Activated CD4-positive, CD25-positive, alpha-beta regulatory T cell treated with anti-CD3 and anti-CD28 coated beads, Interleukin-2, amount 50 U/mL, for 24 hours (primary cell): ENCODE measurements around the gene FAM3A.
"Not testable (repeated sequence)": the region's sequence is repeated elsewhere in the genome, so short reads cannot be mapped to it uniquely, and the experiment has no call there.

Experiments used
- ATAC-seq, 2 donors: fragments of 150-1000 bp; cut with Tn5 transposase; one replicate each; pipeline ENCODE4 v1.10.0; 2021; ENCODE audit warnings: mild to moderate bottlenecking in 1 of 2, moderate library complexity in 1 of 2

Gene FAM3A

GRCh38 chrX:154515966-154516655 is at the start of gene FAM3A:
FAM3A (minus strand) TSS chrX:154516232; CDS start chrX:154515772, 460 bp downstream.
- peak; percentile 91 to 93 for ATAC-seq

DNA sequence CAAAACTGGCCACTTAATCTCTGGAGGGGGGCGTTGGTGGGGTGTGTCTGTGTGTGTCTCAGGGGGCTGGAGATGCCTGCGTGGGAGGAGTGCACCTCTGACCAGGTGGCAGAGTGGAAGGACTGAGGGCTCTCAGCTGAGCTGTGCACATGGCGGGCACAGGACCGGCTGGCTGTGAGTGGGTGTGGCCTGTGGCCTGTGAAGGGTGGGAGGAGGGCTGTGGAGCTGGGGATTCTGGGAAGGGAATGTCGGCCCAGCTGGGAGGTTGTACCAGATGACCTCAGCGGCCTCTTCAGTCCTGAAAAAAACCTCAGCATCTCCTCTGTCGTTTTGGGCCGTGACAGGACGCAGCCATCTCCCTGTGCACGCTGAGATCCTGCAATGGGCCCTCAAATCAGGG is 46.3 kb upstream of the FAM3A start:
- ATAC-seq = not testable (repeated sequence)

- not testable (repeated sequence) for ATAC-seq
Measured at GRCh38 chrX:154560326-154560725, 44.3 kb upstream of the FAM3A start.

DNA sequence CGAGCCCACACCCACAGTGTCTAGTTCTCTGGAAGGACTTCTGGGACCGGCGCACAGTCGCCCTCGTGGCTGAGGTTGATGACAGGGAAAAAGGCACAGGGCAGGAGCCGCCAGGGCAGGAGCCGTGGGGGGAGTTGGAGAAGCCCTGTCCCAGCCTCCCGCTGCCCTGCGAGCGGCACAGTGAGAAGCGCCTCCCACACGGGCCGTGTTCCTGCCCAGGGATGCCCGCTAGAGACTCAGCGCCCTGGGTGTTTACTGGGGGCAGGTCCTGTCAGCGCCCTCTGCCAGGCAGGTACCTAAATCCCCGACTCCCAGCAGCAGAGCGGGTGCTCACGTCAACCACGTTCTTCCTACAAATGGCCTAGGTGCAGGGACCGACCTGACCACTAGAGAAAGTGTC is 42.9 kb upstream of the FAM3A start:
- not testable (repeated sequence) for ATAC-seq

- peak; percentile 53 to 66 for ATAC-seq
Measured at GRCh38 chrX:154558060-154558690, 42.1 kb upstream of the FAM3A start.

GRCh38 chrX:154552112-154552806 is 36.2 kb upstream of the FAM3A start:
- ATAC-seq = not testable (repeated sequence)

DNA sequence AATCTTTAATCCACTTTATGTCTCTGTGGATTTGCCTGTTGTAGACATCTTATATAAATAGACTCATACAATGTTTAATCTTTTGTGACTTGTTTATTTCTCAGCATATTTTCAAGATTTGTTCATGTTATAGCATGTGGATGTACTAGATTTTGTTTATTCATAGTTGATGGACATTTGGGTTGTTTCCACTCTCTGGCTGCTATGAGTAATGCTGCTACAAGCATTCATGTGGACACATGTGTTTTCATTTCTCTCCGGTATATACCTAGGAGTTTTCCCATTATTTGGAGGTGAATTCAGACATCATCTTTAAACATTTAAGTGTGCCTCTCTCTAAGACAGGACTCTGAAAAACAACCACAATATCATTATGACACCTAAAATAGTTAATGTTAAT is 33.7 kb upstream of the FAM3A start:
- no peak for ATAC-seq

GRCh38 chrX:154548028-154548316 is 31.9 kb upstream of the FAM3A start:
- no peak for ATAC-seq

DNA sequence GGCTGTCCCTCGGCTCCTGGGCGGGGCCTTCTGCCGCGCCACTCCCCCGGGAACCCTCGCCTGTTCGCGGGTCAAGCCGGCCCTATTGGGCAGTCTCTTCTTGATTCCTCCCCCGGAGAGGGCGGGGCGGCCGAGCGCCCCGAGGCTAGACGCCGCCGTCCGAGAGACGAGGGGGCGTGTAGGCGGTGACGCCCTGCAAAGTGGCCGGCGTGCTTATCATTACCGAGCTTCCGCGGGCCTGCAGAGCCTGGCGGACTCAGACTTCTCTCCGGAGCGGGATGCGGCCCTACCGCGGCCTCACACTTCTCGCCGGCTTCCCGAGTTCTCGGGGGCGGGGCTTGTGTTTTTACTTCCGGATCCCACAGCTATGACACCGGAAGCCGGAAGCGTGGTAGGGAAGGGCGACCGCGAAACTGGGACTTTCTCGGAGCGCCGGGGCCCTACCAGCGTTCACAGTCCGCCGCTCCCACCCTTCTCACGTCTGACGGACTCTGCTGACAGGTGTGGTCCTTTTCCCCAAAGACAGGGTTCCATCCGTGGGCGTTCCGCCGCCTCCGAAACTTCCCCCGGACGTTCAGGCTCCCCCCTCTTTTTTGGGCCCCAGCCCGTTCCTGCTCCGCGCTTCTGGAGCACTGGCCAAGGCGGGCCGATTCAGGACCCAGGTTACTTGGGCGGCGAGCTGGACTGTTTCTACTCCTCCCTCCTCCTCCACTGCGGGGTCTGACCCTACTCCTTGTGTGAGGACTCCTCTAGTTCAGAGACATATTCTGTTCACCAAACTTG is 31.4 kb upstream of the FAM3A start, which contains the start of gene IKBKG:
IKBKG (plus strand) TSS at position 376 of the 783 bp plus-strand sequence. CDS start 4,383 bp downstream, outside the sequence.
- ATAC-seq = peak; percentile 77 to 81

DNA sequence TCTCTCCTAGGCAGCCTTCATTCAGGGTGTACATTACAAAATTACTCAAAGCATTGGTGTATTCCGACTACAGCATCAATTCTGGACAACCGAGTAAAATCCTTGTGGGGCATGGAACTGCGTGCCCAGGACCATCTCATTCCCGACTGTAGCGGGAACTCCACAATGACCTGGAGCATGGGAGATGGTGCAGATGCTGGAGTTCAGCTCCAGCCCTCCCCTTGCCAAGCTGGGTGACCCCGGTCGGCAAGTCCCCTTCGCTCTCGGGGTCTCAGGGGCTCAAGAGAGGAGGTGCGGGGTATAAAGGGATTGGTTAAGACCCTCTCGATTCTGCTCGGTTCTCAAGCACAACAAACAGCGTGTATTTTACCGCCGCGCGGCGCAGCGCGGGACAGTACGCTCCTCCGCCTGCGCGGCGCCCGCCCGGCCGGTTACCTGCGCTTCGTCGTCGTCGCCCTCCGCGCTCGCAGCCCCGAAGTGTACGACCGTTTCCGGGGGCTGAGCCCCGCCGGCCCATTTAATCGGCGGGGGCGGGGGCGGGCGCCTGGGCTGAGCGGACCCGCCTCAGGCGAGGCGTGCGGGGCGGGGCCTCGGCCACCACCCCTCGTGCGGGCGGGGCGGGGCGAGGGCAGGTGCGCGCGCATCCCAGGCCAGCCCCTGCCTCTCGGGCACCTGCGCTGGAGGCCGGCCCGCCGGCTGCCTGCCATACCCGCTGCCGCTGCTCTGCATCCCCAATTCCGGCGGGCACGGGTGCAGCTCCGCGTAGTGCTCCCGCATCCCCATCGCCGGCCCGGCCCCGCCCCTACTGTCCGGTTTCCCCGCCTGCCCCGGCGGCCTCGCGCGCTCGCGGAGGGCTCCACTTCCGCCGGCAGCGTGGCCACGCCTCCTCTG is 30.6 kb upstream of the FAM3A start, which contains the start of gene G6PD:
G6PD (minus strand) TSS at position 493 of the 891 bp plus-strand sequence. CDS start 691 bp downstream, outside the sequence.
- ATAC-seq = peak; percentile 42 to 50

DNA sequence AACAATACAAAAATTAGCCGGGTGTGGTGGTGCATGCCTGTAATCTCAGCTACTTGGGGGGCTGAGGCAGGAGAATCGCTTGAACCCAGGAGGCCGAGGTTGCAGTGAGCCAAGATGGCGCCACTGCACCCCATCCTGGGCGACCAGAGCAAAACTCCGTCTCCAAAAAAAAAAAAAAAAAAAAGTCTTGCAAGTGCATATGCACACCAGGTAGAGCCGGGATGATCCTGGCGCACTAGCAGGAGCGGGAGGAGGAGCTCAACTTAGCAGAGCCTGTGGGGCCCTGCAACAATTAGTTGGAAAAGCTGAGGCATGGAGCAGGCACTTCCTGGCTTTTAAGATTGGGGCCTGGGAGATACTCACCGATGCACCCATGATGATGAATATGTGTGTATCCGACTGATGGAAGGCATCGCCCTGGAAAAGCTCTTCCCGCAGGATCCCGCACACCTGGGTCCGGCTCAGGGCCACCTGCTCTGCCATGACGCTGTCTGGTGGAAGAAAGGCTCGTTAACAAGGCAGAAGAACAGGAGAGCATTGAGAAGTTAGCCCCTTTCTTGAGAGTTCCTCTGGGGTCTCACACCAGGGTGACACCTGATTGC is 29.7 kb upstream of the FAM3A start:
- no peak for ATAC-seq

DNA sequence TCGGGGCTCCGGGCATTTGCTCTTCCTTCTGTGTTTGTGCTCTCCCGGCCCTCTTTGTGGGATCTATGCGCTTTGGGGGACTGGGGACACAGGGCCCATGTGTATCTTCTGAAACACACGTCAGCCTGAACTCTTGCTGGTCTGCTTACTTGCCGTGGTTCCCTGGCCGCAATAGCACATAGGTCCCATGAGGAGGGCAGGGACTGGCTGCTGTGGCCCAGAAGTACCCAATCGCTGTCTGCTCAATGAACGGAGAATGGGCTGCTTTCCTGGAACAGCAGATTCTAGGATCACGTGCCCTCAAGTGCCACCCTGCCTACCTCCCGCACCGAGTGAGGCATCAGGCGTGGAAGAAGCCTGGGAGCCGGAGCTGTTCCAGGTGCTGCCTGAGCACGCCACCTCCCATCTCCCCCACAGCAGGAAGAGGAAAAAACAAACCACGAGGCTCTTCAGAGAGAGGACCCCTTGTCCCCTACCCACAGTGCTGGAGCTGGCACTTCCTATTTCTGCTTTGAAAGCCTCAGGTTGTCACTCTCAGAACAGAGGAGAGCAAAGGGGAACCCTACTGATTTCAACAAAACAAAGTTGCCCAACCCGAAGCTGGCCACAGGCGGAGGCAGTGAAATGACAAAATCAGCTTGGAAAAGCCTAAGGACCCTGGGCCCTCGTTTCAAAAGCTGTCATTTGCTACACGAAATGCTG is 26.8 kb upstream of the FAM3A start:
- ATAC-seq = peak in 1 of 2 donors; percentile 8

GRCh38 chrX:154541896-154542722 is 26.1 kb upstream of the FAM3A start:
- peak; percentile 59 to 64 for ATAC-seq

GRCh38 chrX:154541589-154541895 is 25.5 kb upstream of the FAM3A start:
- no peak for ATAC-seq

DNA sequence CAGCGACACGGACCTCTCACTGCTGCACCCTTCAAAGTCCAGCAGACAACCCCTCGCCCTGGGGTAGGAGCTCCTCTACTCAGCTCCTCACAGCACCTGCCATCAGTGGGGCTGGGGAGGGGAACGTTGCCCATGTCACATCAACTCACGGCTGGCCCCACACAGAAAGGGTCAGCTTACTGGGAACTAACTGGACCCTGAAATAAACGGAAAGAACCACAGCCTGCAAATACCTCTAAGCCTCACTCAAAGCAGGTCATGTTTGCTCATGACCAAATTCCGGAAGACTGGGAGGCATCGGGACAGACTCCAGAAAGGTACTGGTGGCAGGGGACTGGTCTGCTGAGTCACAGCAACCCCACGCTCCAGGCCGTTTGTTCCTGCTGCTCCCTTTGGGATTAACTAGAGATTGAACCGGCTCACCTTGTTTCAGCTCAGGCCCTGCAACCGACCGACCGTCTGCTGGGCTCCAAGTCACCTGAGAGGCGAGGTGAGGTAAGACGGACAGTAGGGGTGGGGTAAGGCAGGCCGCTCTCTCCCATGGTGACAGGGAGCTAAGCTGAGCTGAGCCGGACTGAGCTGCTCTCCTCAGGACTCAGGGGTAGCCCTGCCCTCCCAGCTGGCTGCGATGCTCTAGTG is 25.0 kb upstream of the FAM3A start:
- no peak for ATAC-seq

DNA sequence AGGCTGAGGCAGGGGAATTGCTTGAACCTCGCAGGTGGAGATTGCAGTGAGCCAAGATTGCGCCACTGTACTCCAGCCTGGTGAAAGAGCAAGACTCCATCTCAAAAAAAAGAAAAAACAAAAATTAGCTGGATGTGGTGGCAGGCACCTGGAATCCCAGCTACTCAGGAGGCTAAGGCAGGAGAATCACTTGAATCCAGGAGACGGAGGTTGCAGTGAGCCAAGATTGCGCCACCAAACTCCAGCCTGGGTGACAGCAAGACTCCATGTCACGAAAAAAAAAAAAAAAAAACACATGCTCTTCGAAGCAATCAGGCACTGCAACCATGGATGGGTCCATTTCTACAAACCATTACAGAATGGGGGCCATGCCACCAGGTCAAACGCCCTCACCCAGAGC is 24.3 kb upstream of the FAM3A start:
- ATAC-seq = not testable (repeated sequence)

DNA sequence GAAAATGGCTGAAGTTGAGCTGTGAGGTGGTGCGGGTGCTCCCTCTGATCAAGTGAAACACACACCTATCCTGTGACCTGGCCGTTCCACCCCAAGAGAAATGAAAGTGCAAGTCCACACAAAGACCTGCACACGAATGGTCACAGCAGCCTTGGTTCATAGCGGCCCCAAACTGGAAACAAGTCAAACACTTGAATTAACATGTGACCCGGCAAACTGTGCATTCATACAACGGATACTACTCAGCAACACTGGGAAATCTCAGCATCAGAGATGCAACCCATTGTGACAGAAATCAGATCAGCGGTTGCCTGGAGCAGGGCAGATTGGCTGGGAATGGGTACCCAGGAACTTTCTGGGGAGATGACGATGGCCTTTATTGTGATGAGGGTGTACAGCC is 23.0 kb upstream of the FAM3A start:
- no peak for ATAC-seq

GRCh38 chrX:154535892-154536291 is 19.9 kb upstream of the FAM3A start:
- ATAC-seq = no peak

GRCh38 chrX:154534526-154535322 is 18.7 kb upstream of the FAM3A start:
- ATAC-seq = peak; percentile 95 to 96
